Right ventricle myocardium inferior (tissue), 1 donor: ENCODE measurements around the gene MAPK14. TPM values are rescaled to one million over a fixed set of nuclear protein-coding genes. Genes with fewer than 3 reads are reported as not detected.

Experiments used
- ATAC-seq: fragments of 200-7000 bp; cut with Tn5 transposase; one replicate; pipeline ENCODE4 v1.9.1; 2020; ENCODE audit warnings: mild to moderate bottlenecking, moderate library complexity
- DNase-seq: peaks from one replicate; pipeline ENCODE4 v3.0.0; 2021; ENCODE audit errors: missing footprints
- intact Hi-C: fragments of 100-400 bp; cut with DNase I; formaldehyde crosslinking; loops from one replicate; pipeline ENCODE4 v1.11.0; 2022
- total RNA-seq: library from RNA; stranded (reverse); fragmentation: NEBNext Ultra II Directional; extraction: Animal tissue kit (Norgen Biotek cat#: 25700); gene quantifications from one replicate; pipeline ENCODE4 v1.2.1, GENCODE V29; 2021
- donor health status: DM: no; HTN: yes; CAD: no; lungs with severe emphysema.

The MAPK14 gene
- total RNA-seq, 1 donor from 2014 or later = 27.1 TPM

GRCh38 chr6:36139991-36140710 lies 112.5 kb downstream of the MAPK14 start:
- DNase-seq (no peak), ATAC-seq (no peak)
- intact Hi-C loops = no loop called here

GRCh38 chr6:36141091-36141490 lies 113.5 kb downstream of the MAPK14 start:
- ATAC-seq (no peak), DNase-seq (no peak)
- intact Hi-C loops = no loop called here

- DNase-seq (no peak), ATAC-seq (no peak)
- intact Hi-C loops = no loop called here
These were observed 114.4 kb downstream of the MAPK14 start for GRCh38 chr6:36141961-36142360.

- DNase-seq = no peak
These were observed 115.6 kb downstream of the MAPK14 start for GRCh38 chr6:36142971-36143838.

GRCh38 chr6:36145495-36145894 lies 117.9 kb downstream of the MAPK14 start:
- ATAC-seq (no peak), DNase-seq (no peak)
- intact Hi-C loops = no loop called here

More at GRCh38 chr6:36142971-36143838, 115.6 kb downstream of the MAPK14 start:
- no peak for ATAC-seq
- intact Hi-C loops = no loop called here

GRCh38 chr6:36147294-36147693 lies 119.7 kb downstream of the MAPK14 start:
- intact Hi-C loops = no loop called here
- ATAC-seq = no peak
- DNase-seq = no peak

- intact Hi-C loops = no loop called here
- ATAC-seq (no peak), DNase-seq (no peak)
These were observed 121.9 kb downstream of the MAPK14 start for GRCh38 chr6:36149476-36149875.

GRCh38 chr6:36150283-36150682 lies 122.7 kb downstream of the MAPK14 start:
- ATAC-seq (no peak), DNase-seq (no peak)
- intact Hi-C loops = no loop called here

GRCh38 chr6:36154286-36154685 lies 126.7 kb downstream of the MAPK14 start:
- intact Hi-C loops = no loop called here
- DNase-seq (no peak), ATAC-seq (no peak)

GRCh38 chr6:36155662-36156061 lies 128.1 kb downstream of the MAPK14 start:
- ATAC-seq (no peak), DNase-seq (no peak)
- intact Hi-C loops = no loop called here

- intact Hi-C loops = no loop called here
- no peak for DNase-seq
- ATAC-seq = no peak
These were observed 132.6 kb downstream of the MAPK14 start for GRCh38 chr6:36160147-36160760.

Other genes starting within 250 kb of the MAPK14 start
- gene CLPSL1, start 246.8 kb upstream of the MAPK14 start, total RNA-seq = not detected
- not detected for gene CLPS, start 230.5 kb upstream of the MAPK14 start, total RNA-seq
- gene LHFPL5, start 222.5 kb upstream of the MAPK14 start, total RNA-seq = not detected
- 18.7 TPM for gene SRPK1, start 106.7 kb upstream of the MAPK14 start, total RNA-seq
- gene SLC26A8, start 3.2 kb upstream of the MAPK14 start, total RNA-seq = not detected
- 0.70 TPM for gene MAPK13, start 102.7 kb downstream of the MAPK14 start, total RNA-seq
- 24.8 TPM for gene BRPF3, start 168.9 kb downstream of the MAPK14 start, total RNA-seq
- gene PNPLA1, start 242.3 kb downstream of the MAPK14 start, total RNA-seq = not detected